Measurements from ENCODE around the gene CAMK1D. TPM values are rescaled to one million over a fixed set of nuclear protein-coding genes. Genes with fewer than 3 reads are reported as not detected.

The CAMK1D gene
- total and polyA plus RNA-seq, 2 experiments from 2014 or later, result 3.5 to 6.0 TPM

DNA sequence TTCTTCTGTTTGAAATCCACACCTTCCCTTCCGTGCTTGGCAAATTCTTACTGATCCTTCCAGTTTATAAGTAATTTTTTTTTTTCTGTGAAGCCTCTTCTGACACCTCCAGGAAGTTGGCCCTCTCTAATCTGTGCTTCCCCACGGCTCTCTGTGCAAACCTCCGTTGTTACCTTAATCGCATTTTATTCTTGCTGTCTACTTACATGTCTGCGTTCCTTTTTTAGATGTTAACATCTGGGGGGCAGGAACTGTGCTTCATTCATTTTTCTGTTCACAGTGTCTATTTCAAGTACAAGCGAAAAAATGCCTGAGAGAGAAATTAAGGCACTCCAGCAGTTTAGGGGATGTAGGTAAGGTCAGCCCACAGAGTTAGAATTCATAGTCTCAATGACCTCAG lies 8.4 kb upstream of the CAMK1D start:
- no peaks in the 10 kb centered on the region for H3K9me2 ChIP-seq (replicated peaks; ENCODE audit: insufficient read depth)
- no peaks in the 10 kb centered on the region for H3K27me3 ChIP-seq
- DNase-seq (ENCODE audit: low spot score), result no peak
- H3K27ac ChIP-seq, result no peak overlapping the region
- H3K36me3 ChIP-seq (replicated peaks; ENCODE audit: insufficient read depth, low read depth), result no peaks in the 10 kb centered on the region
- no peaks in the 10 kb centered on the region for H3K79me2 ChIP-seq
- no peak overlapping the region for H3K4me2 ChIP-seq
- no peaks in the 10 kb centered on the region for H3K9me3 ChIP-seq (ENCODE audit: low read depth)
- H3K4me1 ChIP-seq (ENCODE audit: insufficient read depth), result no peaks in the 10 kb centered on the region
- H2AFZ ChIP-seq, result no peak overlapping the region
- TF ChIP-seq EZH2phosphoT487 (IDR thresholded peaks at IDR 0.05; ENCODE audit: low read depth, severe bottlenecking, unreplicated experiment), result no peak
- TF ChIP-seq, protein P1, sequence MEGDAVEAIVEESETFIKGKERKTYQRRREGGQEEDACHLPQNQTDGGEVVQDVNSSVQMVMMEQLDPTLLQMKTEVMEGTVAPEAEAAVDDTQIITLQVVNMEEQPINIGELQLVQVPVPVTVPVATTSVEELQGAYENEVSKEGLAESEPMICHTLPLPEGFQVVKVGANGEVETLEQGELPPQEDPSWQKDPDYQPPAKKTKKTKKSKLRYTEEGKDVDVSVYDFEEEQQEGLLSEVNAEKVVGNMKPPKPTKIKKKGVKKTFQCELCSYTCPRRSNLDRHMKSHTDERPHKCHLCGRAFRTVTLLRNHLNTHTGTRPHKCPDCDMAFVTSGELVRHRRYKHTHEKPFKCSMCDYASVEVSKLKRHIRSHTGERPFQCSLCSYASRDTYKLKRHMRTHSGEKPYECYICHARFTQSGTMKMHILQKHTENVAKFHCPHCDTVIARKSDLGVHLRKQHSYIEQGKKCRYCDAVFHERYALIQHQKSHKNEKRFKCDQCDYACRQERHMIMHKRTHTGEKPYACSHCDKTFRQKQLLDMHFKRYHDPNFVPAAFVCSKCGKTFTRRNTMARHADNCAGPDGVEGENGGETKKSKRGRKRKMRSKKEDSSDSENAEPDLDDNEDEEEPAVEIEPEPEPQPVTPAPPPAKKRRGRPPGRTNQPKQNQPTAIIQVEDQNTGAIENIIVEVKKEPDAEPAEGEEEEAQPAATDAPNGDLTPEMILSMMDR (IDR thresholded peaks at IDR 0.05; ENCODE audit: poor library complexity), result no peak
- no peak for TF ChIP-seq EZH2 (IDR thresholded peaks at IDR 0.05; ENCODE audit: borderline replicate concordance)
- no peaks in the 10 kb centered on the region for H4K20me1 ChIP-seq (ENCODE audit: insufficient read depth, poor library complexity, severe bottlenecking)
- 87% methylated on average over 6 of the region's 6 CpGs for WGBS (ENCODE audit: low lambda C conversion rate, missing lambda C conversion rate)
- H3K4me3 ChIP-seq, result no peak overlapping the region

DNA sequence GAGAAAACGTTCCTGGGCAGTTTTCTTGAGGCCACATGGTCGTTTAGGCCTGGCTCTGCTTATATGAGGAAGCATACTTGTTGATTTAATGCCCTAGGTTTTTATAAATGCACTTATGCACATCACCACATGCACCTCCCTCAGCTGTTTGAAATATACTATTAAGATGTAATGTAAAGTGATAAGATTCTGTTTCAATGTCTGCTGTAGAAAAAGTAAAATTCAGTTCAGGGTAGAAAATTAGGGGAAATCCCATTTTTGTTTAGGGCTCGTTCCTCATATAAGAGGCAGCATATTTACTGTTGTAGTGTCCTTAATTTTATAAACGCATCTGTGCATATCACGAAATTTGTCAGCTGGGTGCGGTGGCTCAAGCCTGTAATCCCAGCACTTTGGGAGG lies 7.8 kb upstream of the CAMK1D start:
- TF ChIP-seq EZH2 (IDR thresholded peaks at IDR 0.05; ENCODE audit: borderline replicate concordance), result no peak
- no peak for TF ChIP-seq EZH2phosphoT487 (IDR thresholded peaks at IDR 0.05; ENCODE audit: low read depth, severe bottlenecking, unreplicated experiment)
- TF ChIP-seq, protein P1 (IDR thresholded peaks at IDR 0.05; ENCODE audit: poor library complexity), result no peak
- H3K79me2 ChIP-seq, result no peaks in the 10 kb centered on the region
- H3K27me3 ChIP-seq, result peaks cover under 1% of the 10 kb centered on the region
- H2AFZ ChIP-seq, result no peak overlapping the region
- no peak for DNase-seq (ENCODE audit: low spot score)
- H4K20me1 ChIP-seq (ENCODE audit: insufficient read depth, poor library complexity, severe bottlenecking), result no peaks in the 10 kb centered on the region
- H3K27ac ChIP-seq, result no peak overlapping the region
- H3K4me3 ChIP-seq, result no peak overlapping the region
- WGBS (ENCODE audit: low lambda C conversion rate, missing lambda C conversion rate), result 78% methylated on average over 6 of the region's 6 CpGs
- no peaks in the 10 kb centered on the region for H3K9me3 ChIP-seq (ENCODE audit: low read depth)
- no peaks in the 10 kb centered on the region for H3K4me1 ChIP-seq (ENCODE audit: insufficient read depth)
- no peaks in the 10 kb centered on the region for H3K36me3 ChIP-seq (replicated peaks; ENCODE audit: insufficient read depth, low read depth)
- no peak overlapping the region for H3K4me2 ChIP-seq
- H3K9me2 ChIP-seq (replicated peaks; ENCODE audit: insufficient read depth), result no peaks in the 10 kb centered on the region

DNA sequence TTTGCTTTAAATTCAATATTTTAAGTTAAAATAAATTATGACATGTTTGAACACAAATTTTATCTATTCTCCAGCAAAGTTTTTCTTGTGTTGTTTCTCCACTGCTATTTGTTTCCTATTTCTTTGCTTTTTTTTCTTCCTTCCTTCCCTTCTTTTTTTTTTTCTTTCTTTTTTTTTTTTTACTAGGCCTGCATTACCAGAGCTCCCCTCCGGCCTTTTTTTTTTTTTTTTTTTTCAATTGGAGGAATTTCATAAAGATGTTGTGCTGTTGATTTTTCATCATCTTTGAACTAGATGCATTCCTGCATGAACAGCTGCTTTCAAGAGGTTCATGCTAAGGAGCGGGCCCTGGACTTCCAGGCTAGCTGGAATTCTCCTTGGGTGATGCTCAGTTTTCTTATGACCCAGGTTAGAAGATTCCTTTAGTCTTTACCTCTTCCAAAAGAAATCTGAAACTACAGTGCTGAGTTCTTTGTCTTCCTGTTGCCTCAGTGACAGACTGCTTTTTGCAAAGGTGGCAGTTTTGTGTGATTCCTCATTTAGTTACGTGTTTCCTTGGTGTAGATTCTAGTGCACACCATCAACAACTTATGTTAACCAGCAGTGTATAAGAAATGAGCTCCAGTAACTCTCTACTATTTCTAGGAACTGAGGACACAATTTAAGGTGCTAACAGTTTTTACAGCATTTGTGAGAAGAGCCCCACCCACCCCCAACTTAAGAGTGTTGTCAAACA lies 4.8 kb upstream of the CAMK1D start:
- Histone ChIP-seq H3K9me2 (replicated peaks; ENCODE audit: insufficient read depth) (no peaks in the 10 kb centered on the region), H3K4me2 (no peak overlapping the region), H3K27me3 (peaks cover 3% of the 10 kb centered on the region), H3K4me3 (no peak overlapping the region), H2AFZ (no peak overlapping the region), H3K4me1 (ENCODE audit: insufficient read depth) (no peaks in the 10 kb centered on the region), H3K9me3 (ENCODE audit: low read depth) (no peaks in the 10 kb centered on the region), H3K79me2 (no peaks in the 10 kb centered on the region), H3K36me3 (replicated peaks; ENCODE audit: insufficient read depth, low read depth) (no peaks in the 10 kb centered on the region), H3K27ac (no peak overlapping the region), H4K20me1 (ENCODE audit: insufficient read depth, poor library complexity, severe bottlenecking) (no peaks in the 10 kb centered on the region)
- TF ChIP-seq, protein P1 (IDR thresholded peaks at IDR 0.05; ENCODE audit: poor library complexity), result no peak
- no peak for TF ChIP-seq EZH2 (IDR thresholded peaks at IDR 0.05; ENCODE audit: borderline replicate concordance)
- no peak for TF ChIP-seq EZH2phosphoT487 (IDR thresholded peaks at IDR 0.05; ENCODE audit: low read depth, severe bottlenecking, unreplicated experiment)
- DNase-seq (ENCODE audit: low spot score), result no peak
- WGBS (ENCODE audit: low lambda C conversion rate, missing lambda C conversion rate), result 86% methylated on average over 3 of the region's 3 CpGs

Data from hepatocyte (in vitro differentiated cells).